Stimulated activated CD4-positive, alpha-beta T cell treated with anti-CD3 and anti-CD28 coated beads, Interleukin-4, amount 100 ng/mL, for 4 hours (primary cell): ENCODE measurements around the gene VPS26C.

Experiments used
- DNase-seq, 2 experiments: peaks; one replicate each; pipeline ENCODE4 v3.0.0-alpha.2; 2020

Gene VPS26C

DNA sequence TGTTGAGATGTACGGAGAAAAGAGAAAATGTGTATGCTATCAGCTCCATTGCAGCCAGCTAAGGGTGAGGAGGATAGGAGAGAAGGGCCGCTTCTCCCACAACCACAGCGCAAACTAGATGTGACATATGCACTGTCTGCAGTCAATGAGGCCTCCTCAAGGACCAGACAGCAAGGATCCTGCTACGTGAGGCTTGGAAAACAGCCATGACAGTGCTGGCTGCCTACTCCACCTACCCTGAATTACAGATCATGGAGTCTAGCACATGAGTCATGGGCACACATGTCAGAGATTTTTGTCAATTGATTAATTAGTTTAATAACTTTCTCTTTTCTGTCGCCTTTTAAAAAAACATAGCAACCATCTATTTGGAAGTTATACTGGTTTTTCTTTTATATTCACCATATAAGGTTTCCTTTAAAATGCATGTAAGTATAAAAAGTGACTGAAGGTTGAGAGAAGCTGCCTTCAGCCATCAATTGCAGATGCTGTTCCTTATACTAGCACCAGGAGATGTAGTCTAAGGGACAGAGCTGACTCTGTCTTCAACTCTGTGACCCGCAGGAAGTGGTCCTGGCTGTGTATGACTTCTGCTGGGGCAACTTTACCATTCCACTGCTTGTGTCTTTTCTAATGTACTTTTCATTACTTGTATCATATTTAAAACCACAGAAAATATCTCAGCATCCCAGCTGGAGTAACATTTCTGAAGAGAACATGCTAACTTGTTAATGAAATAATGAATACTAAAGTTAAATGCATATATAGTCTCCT lies 3.1 kb downstream of the VPS26C start:
- DNase-seq, result no peak

DNA sequence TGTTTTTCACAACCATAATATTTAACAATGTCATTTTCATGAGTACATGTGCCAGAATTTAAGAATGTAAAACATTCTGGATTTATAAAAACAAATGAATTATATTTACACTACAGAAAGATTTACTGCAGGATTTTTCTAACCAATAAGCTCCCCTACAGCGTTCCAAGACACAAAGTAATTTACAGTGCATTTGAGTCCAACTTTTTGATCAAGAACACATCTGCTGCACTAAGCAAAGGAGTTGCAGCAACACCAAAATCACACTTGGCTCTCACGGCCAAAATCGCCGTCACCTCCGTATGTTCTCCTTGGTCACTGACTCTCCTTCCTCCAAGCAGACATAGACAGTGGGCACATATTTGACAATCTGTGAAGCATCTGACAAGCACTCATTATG lies 7.7 kb downstream of the VPS26C start:
- DNase-seq, result no peak

DNA sequence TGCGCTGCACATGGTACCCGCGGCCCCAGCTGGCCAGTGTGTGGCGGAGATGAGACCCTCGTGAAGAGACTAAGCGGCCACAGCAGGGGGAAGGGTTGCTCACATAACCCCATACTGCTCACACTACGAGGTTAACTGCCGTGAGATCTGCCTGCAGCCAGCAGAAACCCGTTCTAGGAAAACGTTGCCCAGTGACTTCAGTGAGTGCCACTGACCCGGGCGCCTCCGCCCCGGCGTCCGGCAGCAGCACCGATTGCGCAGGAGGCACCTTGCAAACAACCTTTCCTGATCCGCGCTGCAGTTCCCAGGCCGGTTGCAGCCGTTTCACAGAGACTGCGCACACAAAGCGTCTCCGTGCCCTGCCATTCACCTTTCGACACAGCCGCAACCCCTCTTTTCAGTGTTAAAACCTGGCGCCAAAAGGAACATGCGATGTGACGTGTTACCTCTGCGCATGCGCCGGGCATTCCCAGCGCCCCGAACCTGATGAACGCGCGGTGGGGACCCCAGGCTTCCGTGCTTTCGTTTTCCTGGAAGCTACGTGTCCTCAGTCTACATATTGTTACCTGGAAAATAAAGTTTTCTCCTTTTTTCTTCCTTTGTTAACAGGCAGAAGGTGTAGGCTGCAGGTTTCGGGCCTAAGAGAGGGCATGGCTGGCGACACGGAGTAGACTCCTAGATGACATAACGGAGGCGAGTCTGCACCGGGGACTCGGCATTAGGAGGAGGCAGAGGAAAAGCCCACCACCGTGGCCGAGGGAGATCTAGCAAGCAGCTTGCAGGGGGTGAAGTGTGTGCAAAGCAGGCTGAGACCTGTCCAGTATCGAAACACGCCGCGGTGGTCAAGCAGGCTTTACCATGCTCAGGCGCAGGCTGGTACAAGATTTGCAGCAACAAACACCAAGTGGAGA lies 8.9 kb downstream of the VPS26C start:
- DNase-seq, result peak; percentile 69 to 74

DNA sequence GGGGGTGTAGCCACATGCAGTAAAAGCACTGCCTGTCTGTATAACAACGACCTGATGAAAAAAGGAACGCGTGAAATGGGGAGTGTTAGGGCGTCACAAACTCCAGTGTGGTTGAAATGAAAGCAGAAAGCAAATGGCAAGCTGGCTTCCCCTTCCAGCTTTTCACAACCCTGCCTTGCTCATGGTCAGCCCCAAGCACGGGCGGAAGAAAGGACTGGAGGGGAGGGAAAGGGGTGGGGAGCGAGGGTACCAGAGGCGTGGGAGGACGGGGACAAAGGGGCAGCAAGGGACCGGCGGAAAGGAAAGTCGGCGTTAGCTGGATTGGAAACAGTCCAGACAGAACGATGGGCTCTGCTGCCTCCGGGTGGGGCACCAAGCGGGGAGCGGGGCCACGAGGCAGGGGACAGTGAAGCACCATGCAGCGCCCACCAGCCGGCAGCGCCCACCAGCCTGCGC lies 9.6 kb downstream of the VPS26C start:
- peak in 1 of 2 experiments; percentile 6 for DNase-seq

DNA sequence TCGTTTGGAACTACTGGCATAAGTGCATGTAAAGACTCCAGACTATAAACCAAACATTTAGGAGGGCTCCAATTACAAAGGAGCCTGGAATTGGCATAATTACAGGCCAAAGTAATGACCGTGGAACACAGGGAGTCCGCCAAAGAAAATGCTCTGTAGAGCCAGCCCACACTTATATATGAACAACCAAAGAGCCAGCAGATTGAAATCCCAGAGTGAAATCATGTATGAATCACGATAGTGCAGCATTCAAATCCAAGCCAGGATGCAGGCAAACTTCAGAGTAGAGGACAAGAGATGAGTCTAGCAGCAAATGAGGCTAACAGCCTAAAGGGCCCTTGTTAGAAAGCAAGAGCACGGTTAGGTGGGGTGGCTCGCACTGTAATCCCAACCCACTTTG lies 13.1 kb downstream of the VPS26C start:
- no peak for DNase-seq

DNA sequence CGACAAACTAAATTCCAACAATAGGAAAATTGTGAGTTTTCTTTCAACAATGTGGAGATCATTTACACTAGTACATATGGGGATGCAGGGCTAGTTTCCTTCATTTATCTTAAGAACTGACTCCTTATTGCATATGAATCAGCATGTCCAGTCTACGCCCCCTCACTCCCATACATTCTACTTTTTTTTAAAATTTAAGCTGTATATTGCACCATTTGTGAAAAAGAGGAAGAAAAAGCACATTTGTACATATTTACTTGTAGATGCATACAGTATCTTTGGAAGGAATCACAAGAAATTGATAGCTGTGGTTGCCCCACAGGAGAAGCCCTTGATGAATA lies 15.9 kb downstream of the VPS26C start:
- DNase-seq, result no peak

DNA sequence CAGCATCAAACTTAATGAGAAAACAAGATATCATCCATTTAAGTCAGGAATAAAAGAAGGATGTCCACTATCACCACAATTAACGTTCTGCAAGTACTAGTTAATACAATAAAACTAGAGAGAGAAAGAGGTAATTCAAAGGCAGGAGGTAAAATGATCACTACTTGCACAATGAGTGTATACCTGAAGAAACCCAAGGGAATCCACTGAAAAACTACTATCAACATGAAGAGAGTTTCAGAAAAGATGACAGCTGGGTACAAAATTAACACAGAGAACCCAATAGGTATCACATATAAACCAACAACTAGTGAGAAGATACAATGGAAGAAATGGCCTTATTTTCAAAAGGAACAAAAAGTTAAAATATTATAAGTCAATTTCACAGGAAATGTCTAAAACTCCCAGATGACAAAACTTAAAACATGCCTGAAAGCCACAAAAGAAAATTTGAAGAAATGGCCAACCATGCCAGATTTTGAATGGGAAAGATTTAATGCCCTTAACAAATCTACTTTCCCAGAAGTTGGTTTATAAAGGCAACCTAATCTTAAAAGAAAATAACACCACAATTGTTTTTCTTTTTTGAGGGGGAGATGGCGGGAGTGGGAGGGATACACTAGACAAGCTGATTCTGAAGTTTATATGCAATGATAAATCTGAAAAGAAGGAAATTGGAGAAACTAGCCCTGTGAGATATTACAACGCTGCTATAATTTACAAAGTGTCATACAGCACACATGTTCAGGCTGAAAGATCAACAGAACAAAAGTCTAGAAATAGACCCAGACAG lies 17.8 kb downstream of the VPS26C start:
- no peak for DNase-seq

DNA sequence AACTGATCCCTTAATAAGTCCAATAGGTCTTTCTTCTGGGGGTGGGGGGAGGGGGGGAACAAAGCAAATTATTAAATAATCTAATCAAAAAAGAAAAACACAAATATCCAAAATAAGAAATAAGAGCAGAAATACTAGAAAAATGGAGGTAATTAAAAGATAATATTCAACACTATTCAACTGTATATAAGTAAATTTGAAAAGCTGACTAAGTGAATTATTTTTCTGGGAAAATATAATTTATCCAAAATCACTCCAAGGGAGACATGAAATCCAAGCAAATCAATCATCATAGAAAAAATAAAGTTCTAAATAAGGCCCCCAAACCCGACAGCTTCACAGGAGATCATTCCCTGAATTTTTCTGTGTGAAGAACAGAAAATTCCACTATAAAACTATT lies 18.8 kb downstream of the VPS26C start:
- no peak for DNase-seq

DNA sequence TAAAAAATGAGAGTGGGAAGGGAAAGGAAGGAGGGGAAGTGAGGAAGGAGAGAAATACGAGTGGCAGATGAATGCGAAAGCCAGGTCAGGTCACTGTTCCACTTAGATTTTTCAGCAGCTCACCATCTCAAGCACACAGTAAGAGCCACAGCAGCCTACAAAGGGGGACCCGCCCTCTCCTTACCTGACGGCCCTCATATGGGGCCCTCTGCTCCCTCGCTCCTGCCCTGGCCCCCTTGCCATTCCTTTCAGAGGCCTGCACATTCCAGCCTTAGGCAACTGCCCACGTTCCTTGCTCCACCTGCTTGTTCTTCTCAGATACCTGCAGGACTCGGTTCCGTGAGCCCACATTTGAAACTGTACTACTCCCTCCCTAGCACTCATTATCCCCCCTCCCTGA lies 22.0 kb downstream of the VPS26C start:
- no peak for DNase-seq

DNA sequence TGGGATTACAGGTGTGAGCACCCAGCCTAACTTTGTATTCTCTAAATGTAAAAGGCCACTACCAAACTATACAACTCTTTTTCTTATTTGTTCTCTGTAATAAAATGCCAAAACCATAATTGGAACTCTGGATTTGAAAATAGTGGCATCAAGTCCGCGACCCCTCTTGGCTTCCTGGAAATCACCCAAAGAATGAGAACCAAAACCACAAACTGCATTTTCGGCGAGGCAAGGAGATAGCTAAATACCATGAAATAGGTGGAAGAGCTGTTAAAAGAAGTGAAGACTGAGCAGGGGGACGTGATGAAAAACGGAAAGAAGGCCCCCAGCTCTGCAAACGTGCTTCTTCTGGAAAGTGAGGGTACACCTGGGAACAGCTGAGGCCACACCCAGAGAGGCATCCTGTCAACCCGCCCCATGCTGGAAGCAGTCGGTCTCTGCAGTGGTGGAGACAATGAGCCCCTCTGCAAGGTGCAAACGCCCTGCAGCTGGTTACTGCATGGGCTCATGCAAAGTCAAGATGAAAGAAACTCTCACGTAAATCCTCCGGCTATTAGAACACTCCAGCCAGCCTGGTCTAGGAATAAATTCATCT lies 22.5 kb downstream of the VPS26C start:
- no peak for DNase-seq

DNA sequence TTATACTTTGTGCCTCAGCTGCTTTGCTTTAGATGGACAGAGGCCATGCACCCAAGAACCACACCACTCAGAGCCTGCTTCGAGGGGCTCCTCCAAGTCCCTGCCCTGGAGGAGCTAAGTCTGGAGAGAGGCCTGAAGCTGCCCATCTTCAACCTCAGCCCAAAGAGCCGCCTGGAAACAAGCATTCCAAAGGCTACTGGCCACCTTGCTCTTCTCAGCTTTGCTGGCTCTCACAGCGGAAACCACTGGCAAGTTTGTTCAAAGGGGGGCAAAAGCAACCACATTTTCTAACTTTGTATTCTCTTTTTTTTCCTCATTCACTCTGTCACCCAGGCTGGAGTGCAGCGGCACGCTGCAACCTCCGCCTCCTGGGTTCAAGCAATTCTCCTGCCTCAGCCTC lies 23.2 kb downstream of the VPS26C start:
- no peak for DNase-seq

DNA sequence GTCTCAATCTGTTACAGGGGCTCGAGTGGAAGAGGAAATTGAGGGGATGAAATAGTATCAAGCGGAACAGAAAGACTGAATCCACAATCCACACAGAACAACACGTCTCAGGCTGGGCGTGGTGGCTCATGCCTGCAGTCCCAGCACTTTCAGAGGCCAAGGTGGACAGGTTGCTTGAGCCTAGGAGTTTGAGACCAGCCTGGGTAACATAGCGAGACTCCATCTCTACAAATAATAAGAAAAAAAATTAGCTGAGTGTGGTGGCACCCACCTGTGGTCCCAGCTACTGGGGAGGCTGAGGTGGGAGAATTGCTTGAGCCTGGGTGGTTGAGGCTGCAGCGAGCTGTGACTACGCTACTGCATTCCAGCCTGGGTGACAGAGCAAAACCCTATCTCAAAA lies 25.7 kb downstream of the VPS26C start:
- no peak for DNase-seq

DNA sequence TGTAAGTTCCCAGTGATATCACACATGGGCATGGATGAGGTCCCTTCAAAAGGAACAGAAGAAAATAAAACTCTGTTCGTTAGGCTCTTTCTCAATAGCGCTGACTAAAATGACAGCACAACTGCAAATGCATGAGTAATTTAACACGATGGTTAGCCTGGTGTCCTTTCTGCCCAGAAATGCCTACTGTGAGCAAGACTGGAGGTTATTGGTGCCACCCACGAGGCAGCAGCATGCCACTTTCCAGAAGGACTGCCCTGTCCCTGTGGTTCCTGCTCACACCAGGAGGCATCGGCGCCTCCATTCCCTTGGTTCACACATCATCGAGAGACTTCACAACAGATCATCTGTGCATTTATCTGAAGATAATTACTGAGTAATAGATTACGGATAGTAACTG lies 26.2 kb downstream of the VPS26C start:
- DNase-seq, result no peak

DNA sequence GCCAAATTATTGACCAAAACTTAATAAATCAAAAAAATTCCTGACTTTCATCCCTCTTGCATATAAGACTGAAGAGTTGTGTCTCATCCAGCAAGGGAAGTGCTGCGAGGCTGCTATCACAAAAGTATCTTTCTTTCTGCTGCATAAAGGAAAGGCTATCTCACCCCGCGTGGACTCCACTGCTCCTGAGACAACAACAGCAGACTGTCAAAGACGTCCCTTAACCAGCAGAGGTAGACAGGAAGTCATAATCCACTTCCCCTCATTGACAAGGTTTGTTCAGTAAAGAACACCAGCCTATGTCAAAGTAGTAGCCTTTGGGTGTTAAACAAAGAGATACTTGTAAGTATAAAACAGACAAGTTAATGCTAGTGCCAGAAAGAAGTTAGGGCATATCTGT lies 29.4 kb downstream of the VPS26C start:
- DNase-seq, result no peak

DNA sequence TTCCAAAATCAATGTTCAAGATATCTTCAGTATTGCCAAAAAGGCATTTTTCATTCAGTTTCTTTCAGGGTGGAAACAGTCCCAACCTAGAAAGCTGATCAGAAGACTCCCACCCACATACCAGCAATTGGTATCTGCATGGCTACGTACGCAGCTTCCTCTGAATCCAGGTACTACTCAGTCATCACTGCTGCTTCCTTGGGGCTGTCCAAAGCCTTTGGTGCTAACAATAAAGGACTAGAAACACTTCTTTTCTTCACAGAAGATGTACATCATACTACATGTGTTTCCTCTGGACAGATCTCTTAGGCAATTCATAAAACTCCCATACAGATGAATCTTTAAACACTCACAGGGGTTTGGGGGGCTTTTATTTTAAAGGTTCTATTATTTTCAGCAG lies 29.8 kb downstream of the VPS26C start:
- DNase-seq, result no peak

DNA sequence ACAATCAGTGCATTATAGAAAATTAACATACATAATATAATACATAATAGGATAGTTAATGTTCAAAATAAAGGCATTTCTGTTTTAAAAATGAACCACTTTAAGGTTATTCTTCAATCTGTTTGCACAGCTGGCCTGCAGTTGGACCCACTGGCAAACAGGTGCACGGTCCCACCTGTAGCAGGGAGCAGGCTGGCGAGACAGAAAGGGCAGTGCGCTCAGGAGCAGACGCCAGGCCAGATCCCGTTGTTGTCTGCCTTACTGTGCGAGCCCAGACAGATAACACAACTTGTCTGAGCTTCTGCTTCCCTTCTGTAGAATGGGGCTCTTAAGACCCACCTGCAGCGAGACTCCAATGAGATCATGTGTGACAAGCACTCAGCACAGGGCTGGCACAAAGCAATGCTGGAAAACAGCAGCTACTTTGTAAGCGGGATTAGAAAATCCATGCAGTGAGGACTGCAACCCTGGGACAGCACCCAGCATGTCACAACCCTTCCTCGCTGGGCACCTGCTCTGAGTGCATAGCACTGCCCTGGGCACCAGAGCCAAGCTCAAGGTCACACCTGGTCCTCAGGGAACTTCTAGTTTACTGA lies 33.5 kb downstream of the VPS26C start:
- DNase-seq, result no peak

DNA sequence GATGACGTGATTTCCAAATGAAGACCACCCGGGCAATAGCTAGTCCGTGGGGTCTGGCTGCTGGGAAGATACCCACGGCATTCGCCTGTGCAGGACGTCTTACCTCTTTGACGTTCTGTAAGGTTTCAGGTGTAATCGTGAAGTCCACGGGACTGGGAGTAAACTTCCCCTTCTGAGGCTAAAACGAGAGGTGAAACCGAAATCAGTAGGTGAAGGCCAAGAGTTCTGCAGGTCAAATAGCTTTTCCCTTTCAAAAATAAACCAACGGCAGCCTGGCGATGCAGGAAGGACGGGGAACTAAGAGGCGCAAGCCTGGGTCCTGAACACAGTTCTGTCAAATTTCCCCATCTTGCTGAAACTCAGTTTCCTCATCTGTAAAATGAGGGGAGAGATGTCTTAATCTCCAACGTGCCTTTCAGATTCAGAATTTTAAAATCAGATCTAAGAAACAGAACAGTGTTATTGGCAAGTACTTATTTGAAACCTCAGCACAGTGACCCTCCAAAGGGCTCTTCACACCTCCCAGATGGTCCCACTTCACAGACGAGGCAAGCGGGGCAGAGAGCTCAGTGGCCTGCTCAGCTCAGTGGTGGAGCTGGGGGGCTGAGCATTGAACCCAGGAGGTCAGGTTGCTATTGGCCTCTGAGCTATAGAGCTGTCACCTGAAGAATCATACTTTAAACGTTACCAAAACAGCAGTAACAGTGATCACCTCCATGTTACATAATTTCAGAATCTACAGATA lies 34.7 kb downstream of the VPS26C start:
- DNase-seq, result no peak

DNA sequence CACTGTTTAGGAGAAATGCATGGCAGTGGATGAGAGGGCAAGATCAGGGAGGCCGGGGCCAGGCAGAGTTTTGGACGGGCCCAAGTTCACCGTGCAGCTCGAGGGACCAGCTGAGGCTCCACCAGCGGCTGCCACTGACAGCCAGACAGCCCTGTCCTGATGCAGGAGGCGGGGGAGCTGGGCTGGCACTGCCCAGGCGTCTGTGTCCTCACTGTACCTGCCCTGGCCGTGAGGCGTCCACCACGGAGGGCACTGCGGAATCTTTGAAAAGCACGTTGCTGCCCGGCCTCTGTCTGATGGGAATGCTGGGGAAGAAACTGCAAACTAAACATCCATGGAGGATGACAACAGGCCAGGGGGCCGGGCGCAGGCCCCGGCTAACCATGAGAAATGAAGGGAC lies 35.5 kb downstream of the VPS26C start:
- no peak for DNase-seq

DNA sequence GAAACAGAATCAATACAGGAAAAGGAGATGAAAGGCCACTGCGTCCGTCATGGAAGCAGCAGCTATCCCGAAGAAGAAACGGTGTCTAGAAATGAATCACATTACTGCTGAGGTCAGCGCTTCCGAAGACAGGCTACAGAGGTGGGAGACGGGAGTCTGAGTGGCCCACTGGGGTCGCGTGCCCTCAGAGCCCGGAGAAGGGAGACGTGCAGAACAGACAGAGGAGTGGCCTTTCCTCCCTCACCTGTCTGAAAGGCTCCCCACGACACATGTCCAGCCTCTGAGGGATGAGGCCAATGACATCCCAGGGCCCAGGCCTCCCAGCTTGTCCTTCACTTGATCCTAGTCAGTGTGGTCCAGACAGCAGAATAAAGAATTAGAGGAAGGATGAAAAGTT lies 35.9 kb downstream of the VPS26C start:
- DNase-seq, result no peak

DNA sequence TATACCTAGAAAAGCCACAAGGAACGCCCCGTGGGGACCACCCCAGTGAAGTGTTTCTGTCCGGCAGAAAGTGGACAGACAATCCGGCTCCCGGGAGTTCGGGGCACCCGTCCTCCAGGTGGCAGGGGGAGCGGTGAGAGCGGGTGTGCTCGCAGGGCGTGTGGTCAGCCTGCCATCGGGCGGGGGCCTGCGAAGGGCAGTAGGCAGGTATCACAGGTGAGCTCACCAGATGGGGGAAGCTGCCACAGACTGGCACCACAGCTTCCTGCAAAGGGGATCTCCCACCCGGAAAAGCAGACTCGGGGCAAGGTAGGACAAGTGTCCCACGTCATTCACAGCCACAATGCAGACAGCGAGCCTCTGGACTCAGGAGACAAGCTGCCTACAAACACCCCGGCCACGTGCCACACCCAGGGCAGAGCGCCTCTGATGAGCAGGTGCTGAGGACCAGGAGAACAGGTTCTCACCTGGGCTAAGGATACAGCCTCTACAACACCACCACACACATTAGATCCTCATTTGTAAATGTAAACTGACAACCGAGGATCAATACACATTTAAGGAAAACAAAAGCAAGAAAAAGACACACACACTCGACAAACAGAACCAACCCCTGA lies 36.4 kb downstream of the VPS26C start:
- no peak for DNase-seq

DNA sequence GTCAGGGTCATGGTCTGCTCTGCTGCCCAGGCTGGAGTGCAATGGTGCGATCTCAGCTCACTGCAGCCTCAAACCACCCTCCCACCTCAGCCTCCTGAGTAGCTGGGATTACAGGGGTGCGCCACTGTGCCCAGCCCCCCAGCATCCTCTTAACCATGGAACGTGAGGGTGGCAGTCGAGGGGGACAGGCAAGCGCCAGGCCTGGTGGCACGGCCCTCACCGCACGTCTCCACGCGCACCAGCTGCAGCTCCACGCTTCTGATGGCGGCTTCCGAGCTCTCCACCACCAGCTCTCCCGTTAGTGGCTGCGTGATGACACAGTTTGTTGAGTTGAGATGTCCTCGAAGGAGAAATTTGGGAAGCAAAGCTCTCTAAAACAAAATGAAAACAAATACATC lies 39.1 kb downstream of the VPS26C start:
- no peak for DNase-seq
